IgD-negative memory B cell (primary cell): ENCODE data around the gene PGAP6. TPM values are rescaled to one million over a fixed set of nuclear protein-coding genes. Genes with fewer than 3 reads are reported as not detected.

Experiments used
- H3K27ac Mint-ChIP-seq, 3 donors: one replicate each; pipeline ENCODE4 v1.8.0; 2020 to 2022; ENCODE audit warnings: mild to moderate bottlenecking in 3 of 3, mixed read lengths in 3 of 3, moderate library complexity in 1 of 3
- H3K27me3 Mint-ChIP-seq: one replicate; pipeline ENCODE4 v1.8.0; 2021; ENCODE audit warnings: mixed read lengths
- H3K36me3 Mint-ChIP-seq: one replicate; pipeline ENCODE4 v1.8.0; 2020; ENCODE audit warnings: mild to moderate bottlenecking, mixed read lengths
- H3K4me1 Mint-ChIP-seq, 3 donors: one replicate each; pipeline ENCODE4 v1.8.0; 2020 to 2022; ENCODE audit warnings: mixed read lengths in 3 of 3, mild to moderate bottlenecking in 1 of 3
- H3K4me3 Mint-ChIP-seq, 4 donors: one replicate each; pipeline ENCODE4 v1.8.0; 2020 to 2022; ENCODE audit warnings: mild to moderate bottlenecking in 4 of 4, mixed read lengths in 4 of 4, moderate library complexity in 3 of 4
- H3K9me3 Mint-ChIP-seq, 3 donors: one replicate each; pipeline ENCODE4 v1.8.0; 2020 to 2021; ENCODE audit warnings: mixed read lengths in 3 of 3, mild to moderate bottlenecking in 1 of 3
- polyA plus RNA-seq: library from polyadenylated mRNA; unstranded; fragments of 300-500 nt; fragmentation: Illumina TruSeq; gene quantifications from one replicate; pipeline ENCODE4 v1.2.3, GENCODE V29; 2021

The PGAP6 gene
- polyA plus RNA-seq, 1 donor from 2014 or later, result 7.3 TPM

- Mint-ChIP-seq H3K36me3 (peaks cover 2% of the 10 kb centered on the region), H3K4me1 (peaks cover 26 to 28% (median 26%) of the 10 kb centered on the region in 3 donors), H3K27ac (peak overlapping the region; percentile 84 to 93 (median 89)), H3K9me3 (no peaks in the 10 kb centered on the region), H3K27me3 (no peaks in the 10 kb centered on the region), H3K4me3 (peak overlapping the region; percentile 62 to 92 (median 84))
These were observed 56.2 kb downstream of the PGAP6 start for GRCh38 chr16:325375-326145.

GRCh38 chr16:324451-325334, 57.1 kb downstream of the PGAP6 start:
- peaks cover 27 to 33% (median 28%) of the 10 kb centered on the region in 3 donors for H3K4me1 Mint-ChIP-seq
- H3K4me3 Mint-ChIP-seq, result peak overlapping the region; percentile 62 to 92 (median 84)
- H3K27me3 Mint-ChIP-seq, result no peaks in the 10 kb centered on the region
- peaks cover 5% of the 10 kb centered on the region for H3K36me3 Mint-ChIP-seq
- peak overlapping the region; percentile 86 to 93 (median 89) for H3K27ac Mint-ChIP-seq
- H3K9me3 Mint-ChIP-seq, result no peaks in the 10 kb centered on the region

GRCh38 chr16:324201-324450, 57.7 kb downstream of the PGAP6 start:
- no peaks in the 10 kb centered on the region for H3K27me3 Mint-ChIP-seq
- peak overlapping the region in 3 of 4 donors; percentile 68 to 87 (median 82) for H3K4me3 Mint-ChIP-seq
- H3K4me1 Mint-ChIP-seq, result peaks cover 26 to 35% (median 27%) of the 10 kb centered on the region in 3 donors
- H3K27ac Mint-ChIP-seq, result peak overlapping the region; percentile 86 to 93 (median 89)
- H3K36me3 Mint-ChIP-seq, result peaks cover 5% of the 10 kb centered on the region
- H3K9me3 Mint-ChIP-seq, result no peaks in the 10 kb centered on the region

- peak overlapping the region in 1 of 4 donors; percentile 41 for H3K4me3 Mint-ChIP-seq
- H3K4me1 Mint-ChIP-seq, result peaks cover 26 to 35% (median 32%) of the 10 kb centered on the region in 3 donors
- H3K9me3 Mint-ChIP-seq, result no peaks in the 10 kb centered on the region
- peaks cover 5% of the 10 kb centered on the region for H3K36me3 Mint-ChIP-seq
- peak overlapping the region in 2 of 3 donors; percentile 76 to 95 for H3K27ac Mint-ChIP-seq
- H3K27me3 Mint-ChIP-seq, result no peaks in the 10 kb centered on the region
These were observed 59.2 kb downstream of the PGAP6 start for GRCh38 chr16:322476-323143.

- peak overlapping the region in 1 of 3 donors; percentile 20 for H3K27ac Mint-ChIP-seq
- no peaks in the 10 kb centered on the region for H3K27me3 Mint-ChIP-seq
- H3K36me3 Mint-ChIP-seq, result peaks cover 5% of the 10 kb centered on the region
- H3K4me3 Mint-ChIP-seq, result no peak overlapping the region
- peaks cover 23 to 30% (median 29%) of the 10 kb centered on the region in 3 donors for H3K4me1 Mint-ChIP-seq
- no peaks in the 10 kb centered on the region for H3K9me3 Mint-ChIP-seq
These were observed 60.2 kb downstream of the PGAP6 start for GRCh38 chr16:321532-321931.

Other genes with a start within 250 kb of the PGAP6 start
- 15.2 TPM for gene NPRL3, start 243.3 kb downstream of the PGAP6 start, polyA plus RNA-seq
- not detected for gene HBZ, start 229.3 kb downstream of the PGAP6 start, polyA plus RNA-seq
- not detected for gene HBM, start 216.0 kb downstream of the PGAP6 start, polyA plus RNA-seq
- 88.3 TPM for gene HBA2, start 209.1 kb downstream of the PGAP6 start, polyA plus RNA-seq
- 12.1 TPM for gene HBA1, start 205.3 kb downstream of the PGAP6 start, polyA plus RNA-seq
- gene HBQ1, start 201.5 kb downstream of the PGAP6 start, polyA plus RNA-seq, result not detected
- gene LUC7L, start 152.5 kb downstream of the PGAP6 start, polyA plus RNA-seq, result 17.6 TPM
- 31.5 TPM for gene FAM234A, start 147.2 kb downstream of the PGAP6 start, polyA plus RNA-seq
- gene RGS11, start 106.0 kb downstream of the PGAP6 start, polyA plus RNA-seq, result not detected
- not detected for gene ARHGDIG, start 101.4 kb downstream of the PGAP6 start, polyA plus RNA-seq
- not detected for gene PDIA2, start 98.8 kb downstream of the PGAP6 start, polyA plus RNA-seq
- 1.6 TPM for gene AXIN1, start 29.3 kb downstream of the PGAP6 start, polyA plus RNA-seq
- gene MRPL28, start 11.4 kb downstream of the PGAP6 start, polyA plus RNA-seq, result 69.8 TPM
- gene NME4, start 15.2 kb upstream of the PGAP6 start, polyA plus RNA-seq, result 106 TPM
- gene DECR2, start 19.9 kb upstream of the PGAP6 start, polyA plus RNA-seq, result 7.2 TPM
- 1.9 TPM for gene RAB11FIP3, start 43.7 kb upstream of the PGAP6 start, polyA plus RNA-seq
- 9.1 TPM for gene CAPN15, start 145.7 kb upstream of the PGAP6 start, polyA plus RNA-seq
- gene PRR35, start 178.4 kb upstream of the PGAP6 start, polyA plus RNA-seq, result not detected
- 4.5 TPM for gene NHLRC4, start 185.0 kb upstream of the PGAP6 start, polyA plus RNA-seq
- gene PIGQ, start 188.0 kb upstream of the PGAP6 start, polyA plus RNA-seq, result 18.9 TPM
- gene RAB40C, start 208.1 kb upstream of the PGAP6 start, polyA plus RNA-seq, result 14.7 TPM
- gene WFIKKN1, start 249.0 kb upstream of the PGAP6 start, polyA plus RNA-seq, result not detected